Transverse colon (tissue), 4 donors: ENCODE measurements around the gene SLC6A17. TPM values are rescaled to one million over a fixed set of nuclear protein-coding genes. Genes with fewer than 3 reads are reported as not detected.

Source experiments
- DNase-seq: peaks from one replicate; pipeline ENCODE4 v3.0.0-alpha.2; 2019
- H3K27ac ChIP-seq, 4 donors: fragments of 200-600 bp; sonication (generic); 2 replicates each; pipeline ENCODE4 v1.5.1; 2016 to 2018; ENCODE audit warnings: inconsistent platforms in 4 of 4
- H3K27me3 ChIP-seq: fragments of 200-600 bp; sonication (generic); 2 replicates; pipeline ENCODE4 v1.5.1; 2017; ENCODE audit warnings: inconsistent platforms
- H3K36me3 ChIP-seq, 4 donors: fragments of 200-600 bp; sonication (generic); 2 replicates each; pipeline ENCODE4 v1.5.1; 2017 to 2019; ENCODE audit warnings: inconsistent platforms in 4 of 4
- H3K4me1 ChIP-seq, 4 donors: fragments of 200-600 bp; sonication (generic); 2 replicates each; pipeline ENCODE4 v1.5.1; 2017 to 2020; ENCODE audit warnings: inconsistent platforms in 4 of 4
- H3K4me3 ChIP-seq, 4 donors: fragments of 200-600 bp; sonication (generic); 1 replicate in 1 of 4; 2 replicates in 3 of 4; pipeline versions ENCODE4 v1.5.1 to v1.6.1; 2017 to 2019; ENCODE audit warnings: inconsistent platforms in 4 of 4
- H3K9me3 ChIP-seq, 2 donors: fragments of 200-600 bp; sonication (generic); 2 replicates each; pipeline ENCODE4 v1.5.1; 2017 to 2019; ENCODE audit warnings: inconsistent platforms in 2 of 2
- EP300 ChIP-seq: sonication (generic); formaldehyde crosslinking; IDR thresholded peaks from one replicate; pipeline ENCODE4 v1.6.1; 2017; ENCODE audit warnings: antibody characterized with exemption, low read depth
- POLR2A ChIP-seq: fragments of 450-650 bp; IDR thresholded peaks from one replicate; pipeline ENCODE4 v1.6.1; 2016; ENCODE audit warnings: antibody characterized with exemption, mild to moderate bottlenecking, moderate library complexity
- POLR2AphosphoS5 ChIP-seq, 3 donors: sonication (generic); formaldehyde crosslinking; IDR thresholded peaks; one replicate each; pipeline ENCODE4 v1.6.1; 2016; ENCODE audit warnings: antibody characterized with exemption in 3 of 3
- WGBS, 2 donors: methylation state at CpG; one replicate each; pipeline ENCODE4 v1.1.5; 2018; ENCODE audit warnings: low coverage in 1 of 2; 5-methylcytosine and 5-hydroxymethylcytosine counted together
- in situ Hi-C, 4 donors: fragments of 200-750 bp; cut with MboI; loops; one replicate each; pipeline versions ENCODE4 v1.15.0 to v1.15.1; 2017; ENCODE audit warnings: low sequenced_read_pairs in 3 of 4, low pct_ligation_motif_present in 1 of 4, low pct_unique_long_range_greater_than_20kb in 1 of 4
- intact Hi-C: fragments of 100-400 bp; cut with DNase I; formaldehyde crosslinking; loops from one replicate; pipeline ENCODE4 v1.15.1; 2023; ENCODE audit warnings: low total_unique reads
- total RNA-seq, 4 donors: library from RNA; depleted of rRNA; stranded (reverse); fragments of >200 nt; gene quantifications; one replicate each; pipeline ENCODE4 v1.1.0, GENCODE V29; 2016
- TF ChIP-seq, protein P1 (sequence below), 5 experiments: fragments of 200-600 bp in 3 of 5; fragments of 450-650 bp in 2 of 5; sonication (generic) in 3 of 5; IDR thresholded peaks; 1 replicate in 2 of 5; 2 replicates in 3 of 5; pipeline ENCODE4 v1.5.1; 2016 to 2017; ENCODE audit warnings: antibody characterized with exemption in 5 of 5, inconsistent platforms in 3 of 5, mild to moderate bottlenecking in 2 of 5, moderate library complexity in 1 of 5

The SLC6A17 gene
- total RNA-seq, 4 donors from 2014 or later = under 0.01 to 0.37 (median 0.14) TPM; not detected in 1

- in situ Hi-C loops (no loop called here), intact Hi-C loops (no loop called here)
- no peak for DNase-seq
- no peaks in the 10 kb centered on the region for H3K36me3 ChIP-seq
- no peak overlapping the region for H3K27ac ChIP-seq
- H3K9me3 ChIP-seq = no peaks in the 10 kb centered on the region
- H3K4me3 ChIP-seq = no peak overlapping the region
- no peaks in the 10 kb centered on the region for H3K4me1 ChIP-seq
- WGBS, 2 donors = 78 to 86% methylated on average over 6 to 8 of the region's 8 CpGs
- TF ChIP-seq POLR2AphosphoS5 (IDR thresholded peaks at IDR 0.05) (no peak), EP300 (no peak), POLR2A (no peak)
- TF ChIP-seq, protein P1, sequence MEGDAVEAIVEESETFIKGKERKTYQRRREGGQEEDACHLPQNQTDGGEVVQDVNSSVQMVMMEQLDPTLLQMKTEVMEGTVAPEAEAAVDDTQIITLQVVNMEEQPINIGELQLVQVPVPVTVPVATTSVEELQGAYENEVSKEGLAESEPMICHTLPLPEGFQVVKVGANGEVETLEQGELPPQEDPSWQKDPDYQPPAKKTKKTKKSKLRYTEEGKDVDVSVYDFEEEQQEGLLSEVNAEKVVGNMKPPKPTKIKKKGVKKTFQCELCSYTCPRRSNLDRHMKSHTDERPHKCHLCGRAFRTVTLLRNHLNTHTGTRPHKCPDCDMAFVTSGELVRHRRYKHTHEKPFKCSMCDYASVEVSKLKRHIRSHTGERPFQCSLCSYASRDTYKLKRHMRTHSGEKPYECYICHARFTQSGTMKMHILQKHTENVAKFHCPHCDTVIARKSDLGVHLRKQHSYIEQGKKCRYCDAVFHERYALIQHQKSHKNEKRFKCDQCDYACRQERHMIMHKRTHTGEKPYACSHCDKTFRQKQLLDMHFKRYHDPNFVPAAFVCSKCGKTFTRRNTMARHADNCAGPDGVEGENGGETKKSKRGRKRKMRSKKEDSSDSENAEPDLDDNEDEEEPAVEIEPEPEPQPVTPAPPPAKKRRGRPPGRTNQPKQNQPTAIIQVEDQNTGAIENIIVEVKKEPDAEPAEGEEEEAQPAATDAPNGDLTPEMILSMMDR (IDR thresholded peaks at IDR 0.05) = no peak
- H3K27me3 ChIP-seq = no peaks in the 10 kb centered on the region
These were observed 74.1 kb downstream of the SLC6A17 start for GRCh38 chr1:110224240-110224995.

DNA sequence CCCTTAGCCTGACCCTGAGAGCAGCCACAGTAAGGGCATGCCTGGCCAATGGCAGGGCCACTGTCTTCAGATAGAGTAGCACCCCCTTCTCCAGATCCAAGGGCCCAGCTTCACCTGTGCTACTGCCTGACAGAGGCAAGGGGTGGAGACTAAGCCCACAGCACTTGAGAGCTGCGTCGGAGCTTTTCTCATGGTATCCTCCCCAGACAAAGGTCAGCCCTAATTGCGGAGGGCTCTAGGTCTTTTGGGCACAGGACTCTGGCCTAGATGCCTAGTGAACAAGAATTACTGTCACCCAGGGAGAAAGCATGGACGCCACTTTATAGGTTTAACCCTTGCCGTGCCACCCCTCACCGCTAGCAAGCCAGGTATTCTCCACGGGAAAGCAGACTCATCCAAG is 74.9 kb downstream of the SLC6A17 start:
- no peak overlapping the region for H3K27ac ChIP-seq
- H3K27me3 ChIP-seq = no peaks in the 10 kb centered on the region
- H3K4me1 ChIP-seq = no peaks in the 10 kb centered on the region
- no peaks in the 10 kb centered on the region for H3K36me3 ChIP-seq
- no peak for TF ChIP-seq POLR2A
- TF ChIP-seq, protein P1 (IDR thresholded peaks at IDR 0.05) = no peak
- no peak for TF ChIP-seq EP300
- TF ChIP-seq POLR2AphosphoS5 (IDR thresholded peaks at IDR 0.05) = no peak
- in situ Hi-C loops = no loop called here
- 56% methylated on average over 7 of the region's 7 CpGs; no CpG with 5 or more reads in 1 of the 2 donors for WGBS, 2 donors
- H3K4me3 ChIP-seq = no peak overlapping the region
- no peak for DNase-seq
- intact Hi-C loops = no loop called here
- no peaks in the 10 kb centered on the region for H3K9me3 ChIP-seq

DNA sequence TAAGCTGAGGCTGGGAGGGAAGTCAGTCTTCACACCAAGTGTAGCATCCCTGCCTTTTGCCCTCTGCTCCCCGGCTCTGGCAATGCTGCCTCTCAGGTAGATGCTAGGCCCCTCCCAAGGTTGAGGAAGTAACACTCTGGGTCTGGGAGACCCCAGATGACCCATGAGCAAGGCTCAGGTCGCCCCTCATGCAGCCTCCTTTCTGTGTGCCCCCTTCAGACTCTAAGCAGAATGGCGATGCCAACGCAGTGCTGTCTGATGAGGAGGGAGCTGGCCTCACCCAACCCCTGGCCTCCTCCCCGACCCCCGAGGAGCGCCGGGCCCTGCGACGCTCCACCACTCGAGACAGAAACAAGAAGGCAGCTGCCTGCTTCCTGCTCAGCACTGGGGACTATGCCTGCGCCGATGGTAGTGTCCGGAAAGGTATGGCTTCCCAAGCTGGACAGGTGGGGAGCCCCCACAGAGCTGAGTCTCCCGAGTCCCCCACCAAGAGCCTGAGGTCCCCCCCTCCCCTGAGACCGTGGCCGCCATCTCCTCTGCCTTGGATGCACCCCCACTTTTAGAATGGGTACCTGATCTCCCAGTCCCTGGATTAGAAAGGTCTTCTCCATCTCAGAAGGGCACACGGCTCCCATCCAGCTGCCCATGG is 75.6 kb downstream of the SLC6A17 start:
- no peak overlapping the region for H3K27ac ChIP-seq
- H3K4me1 ChIP-seq = no peaks in the 10 kb centered on the region
- no peaks in the 10 kb centered on the region for H3K9me3 ChIP-seq
- H3K36me3 ChIP-seq = no peaks in the 10 kb centered on the region
- no peak for TF ChIP-seq EP300
- TF ChIP-seq, protein P1 (IDR thresholded peaks at IDR 0.05) = no peak
- TF ChIP-seq POLR2A = no peak
- TF ChIP-seq POLR2AphosphoS5 (IDR thresholded peaks at IDR 0.05) = no peak
- in situ Hi-C loops = no loop called here
- no peak overlapping the region for H3K4me3 ChIP-seq
- intact Hi-C loops = no loop called here
- H3K27me3 ChIP-seq = no peaks in the 10 kb centered on the region
- DNase-seq = no peak
- WGBS, 2 donors = 95% methylated on average over 16 of the region's 18 CpGs; no CpG with 5 or more reads in 1 of the 2 donors

GRCh38 chr1:110227774-110228173 is 77.5 kb downstream of the SLC6A17 start:
- TF ChIP-seq, protein P1 (IDR thresholded peaks at IDR 0.05) = no peak
- TF ChIP-seq EP300 (no peak), POLR2AphosphoS5 (IDR thresholded peaks at IDR 0.05) (no peak), POLR2A (no peak)
- no peak overlapping the region for H3K4me3 ChIP-seq
- no peaks in the 10 kb centered on the region for H3K4me1 ChIP-seq
- H3K27me3 ChIP-seq = no peaks in the 10 kb centered on the region
- H3K9me3 ChIP-seq = no peaks in the 10 kb centered on the region
- 80 to 95% methylated on average over 1 to 11 of the region's 12 CpGs for WGBS, 2 donors
- H3K36me3 ChIP-seq = no peaks in the 10 kb centered on the region
- intact Hi-C loops = no loop called here
- DNase-seq = no peak
- H3K27ac ChIP-seq = no peak overlapping the region
- in situ Hi-C loops = no loop called here
